ENCODE measurements around the gene SETD7.

GRCh38 chr4:139576219-139576618 lies 20.2 kb upstream of the SETD7 start:
- TF ChIP-seq TAF1 (IDR thresholded peaks at IDR 0.05; ENCODE audit: borderline replicate concordance, low read depth, low read length) (no peak), POLR2A (IDR thresholded peaks at IDR 0.05; ENCODE audit: low read depth, low read length) (no peak)
